GDM1 (cell line): Measurements from ENCODE around the gene CHD6.

Source experiments
- DNase-seq: peaks from one replicate; lab custom pipeline; 2025; lab: John Stamatoyannopoulos, UW

Gene CHD6

DNA sequence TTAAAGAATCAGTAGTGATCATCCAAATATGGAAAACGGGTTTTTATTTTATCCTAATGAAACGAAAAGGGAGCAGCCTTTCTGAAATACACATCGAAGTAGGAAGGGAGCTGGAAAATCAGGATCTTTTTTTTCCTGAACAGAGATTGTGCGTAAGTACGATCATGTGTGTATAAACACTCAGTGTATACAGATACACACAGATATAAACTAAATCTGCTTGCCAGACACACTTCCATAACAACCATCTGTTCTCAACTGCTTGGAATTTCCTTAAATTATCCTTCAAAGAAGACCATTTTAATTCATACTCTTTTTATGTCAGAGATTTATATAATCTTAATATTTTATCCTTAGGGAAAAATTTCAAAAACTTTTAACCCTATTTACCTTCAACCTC lies 110.7 kb downstream of the CHD6 start:
- DNase-seq = no peak

DNA sequence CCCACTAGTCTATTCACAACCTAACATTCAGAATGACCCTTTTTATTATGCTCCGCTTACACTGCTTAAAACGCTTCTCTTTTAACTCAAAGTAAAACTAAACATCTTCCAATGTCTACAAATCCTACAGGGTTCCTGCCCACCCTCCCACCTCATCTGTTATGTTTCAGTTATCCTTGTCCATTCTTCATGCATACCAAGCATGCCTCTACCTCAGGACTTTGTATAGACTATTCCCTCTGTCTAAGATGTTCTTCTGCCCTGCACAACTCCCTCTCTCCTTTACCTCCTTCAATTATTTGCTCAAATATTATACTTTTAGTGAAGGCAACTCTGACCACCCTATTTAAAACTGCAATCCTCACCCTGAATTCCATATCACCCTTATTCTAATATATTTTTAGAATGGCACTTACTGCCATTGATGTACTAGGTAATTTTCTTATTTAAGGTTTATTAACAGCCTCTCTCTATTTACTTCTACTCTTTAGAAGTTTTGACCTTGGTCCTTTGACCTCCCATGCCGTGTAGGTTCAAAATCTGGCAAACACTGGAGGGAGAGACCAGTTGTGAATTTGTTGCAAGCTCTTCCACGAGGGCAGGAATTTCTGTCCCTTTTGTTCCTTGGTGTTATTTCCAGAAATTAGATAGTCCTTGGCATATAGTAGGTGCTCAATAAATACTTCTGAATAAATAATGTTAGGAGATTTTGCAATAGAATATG lies 111.8 kb downstream of the CHD6 start:
- no peak for DNase-seq

DNA sequence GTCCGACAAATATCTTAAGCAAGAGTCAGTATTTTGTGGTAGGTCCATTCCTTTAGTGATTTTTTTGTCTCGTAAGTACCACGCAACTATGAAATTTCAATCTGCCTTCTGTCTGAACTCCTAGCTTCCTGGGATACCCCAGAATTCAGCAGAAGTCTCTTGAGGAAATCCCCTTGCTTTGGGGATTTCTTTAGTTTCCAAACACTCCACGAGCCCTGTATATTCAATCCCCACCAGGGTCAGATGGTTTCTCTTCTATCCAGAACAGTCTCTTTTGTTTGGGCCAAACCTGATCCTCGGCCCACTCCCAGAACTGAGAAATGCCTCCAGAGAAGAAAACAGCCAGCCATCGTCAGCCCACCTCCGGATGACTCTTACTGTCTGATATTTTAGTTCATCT lies 113.0 kb downstream of the CHD6 start:
- DNase-seq = no peak

DNA sequence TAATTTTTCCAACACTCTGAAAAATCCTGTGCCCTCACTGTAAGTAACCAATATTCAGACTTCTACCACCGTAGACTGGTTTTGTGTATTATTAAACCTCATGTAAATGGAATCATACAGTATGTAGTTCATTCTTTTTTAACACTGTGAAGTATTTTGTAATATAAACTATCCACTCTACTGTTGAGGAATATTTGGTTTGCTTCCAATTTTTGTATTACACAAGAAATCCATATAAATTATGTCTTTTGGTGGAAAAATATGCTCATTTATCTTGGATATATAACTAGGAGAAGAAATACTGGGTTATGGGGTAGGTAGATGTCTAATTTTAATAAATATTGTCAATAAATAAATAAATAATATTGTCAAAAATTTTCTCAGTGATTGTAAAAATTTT lies 116.8 kb downstream of the CHD6 start:
- DNase-seq = no peak

DNA sequence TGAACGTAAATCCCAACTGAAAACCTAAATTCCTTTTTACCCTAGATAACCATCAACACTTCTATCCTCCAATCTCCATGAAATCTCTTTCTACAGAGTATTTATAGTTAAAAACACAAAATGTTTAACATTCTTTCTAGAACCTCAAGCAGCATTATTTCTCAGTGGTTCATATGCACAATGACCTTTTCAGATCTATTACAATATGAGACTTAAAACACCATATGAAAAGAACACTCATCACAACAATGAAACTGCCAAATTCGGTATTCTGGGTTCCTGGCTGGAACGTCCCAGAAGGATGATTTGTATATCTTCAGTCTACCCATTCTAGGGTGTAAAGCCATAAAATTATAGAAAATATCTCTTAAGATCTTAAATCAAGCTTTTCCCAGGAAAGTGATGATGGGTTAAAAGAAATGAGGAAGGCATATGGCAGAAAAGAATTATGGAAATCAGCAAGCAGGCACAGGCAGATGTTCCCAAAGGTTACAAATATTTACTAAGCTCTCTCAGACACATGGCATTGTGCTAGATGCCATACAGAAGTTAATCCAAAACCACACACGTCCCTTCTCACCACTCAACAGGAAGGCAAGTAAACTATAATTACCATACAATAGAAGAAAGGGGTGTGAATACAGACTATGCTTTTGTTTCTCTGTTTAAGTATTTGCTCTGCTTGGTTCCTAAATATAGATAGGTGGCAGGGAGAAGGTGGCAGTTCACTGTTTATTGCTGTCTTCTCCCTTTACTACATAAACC lies 118.0 kb downstream of the CHD6 start:
- no peak for DNase-seq

DNA sequence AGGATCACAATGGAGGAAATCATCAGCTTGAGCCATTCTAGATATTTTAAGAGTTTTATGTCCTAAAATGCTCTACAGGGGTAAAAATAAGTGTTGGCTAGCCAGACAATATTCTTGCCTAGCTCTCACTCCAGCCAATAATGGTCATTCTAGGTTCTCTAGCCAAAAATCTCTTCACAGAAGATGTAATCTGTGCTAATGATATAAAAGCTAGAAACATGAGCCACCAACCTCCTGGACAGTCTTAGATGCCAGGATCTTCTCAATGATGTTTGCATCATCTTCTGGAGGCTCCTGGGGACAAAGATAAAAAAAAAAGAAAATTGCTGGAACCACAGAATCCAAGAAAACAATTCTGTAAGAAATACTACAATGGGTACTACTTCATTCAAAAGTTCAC lies 119.1 kb downstream of the CHD6 start:
- no peak for DNase-seq

DNA sequence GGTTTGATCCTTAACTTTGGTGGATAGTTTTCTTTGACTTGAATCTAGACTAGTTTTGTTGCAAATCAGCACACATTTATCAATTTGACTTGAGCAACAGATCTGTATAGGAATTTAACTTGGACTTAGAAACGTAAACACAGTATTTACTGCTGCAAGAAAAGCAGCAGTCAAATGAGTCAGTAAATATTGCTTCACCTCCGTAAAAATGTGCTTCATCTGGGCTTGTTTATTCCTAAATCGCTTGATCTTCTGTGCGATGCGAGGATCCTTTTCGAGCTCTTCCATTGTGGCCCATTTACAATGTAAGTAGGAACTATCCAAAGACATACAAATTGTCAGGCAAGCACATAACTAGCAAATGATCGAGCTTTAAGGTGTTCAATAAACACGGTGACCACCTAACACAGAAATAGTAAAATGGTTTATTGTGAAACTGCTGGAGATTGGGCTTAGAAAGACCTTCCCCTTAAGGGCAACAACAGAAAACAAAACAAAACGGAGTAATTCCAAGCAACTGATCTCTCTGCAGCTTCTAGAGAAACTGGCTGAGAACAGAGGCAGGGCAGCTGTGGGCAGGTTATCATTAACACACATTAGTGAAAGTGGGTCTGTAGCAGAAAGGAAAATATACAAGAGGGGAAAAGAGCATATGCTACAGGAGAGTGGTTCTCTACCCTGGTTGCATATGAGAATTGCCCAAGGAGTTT lies 120.8 kb downstream of the CHD6 start:
- no peak for DNase-seq

DNA sequence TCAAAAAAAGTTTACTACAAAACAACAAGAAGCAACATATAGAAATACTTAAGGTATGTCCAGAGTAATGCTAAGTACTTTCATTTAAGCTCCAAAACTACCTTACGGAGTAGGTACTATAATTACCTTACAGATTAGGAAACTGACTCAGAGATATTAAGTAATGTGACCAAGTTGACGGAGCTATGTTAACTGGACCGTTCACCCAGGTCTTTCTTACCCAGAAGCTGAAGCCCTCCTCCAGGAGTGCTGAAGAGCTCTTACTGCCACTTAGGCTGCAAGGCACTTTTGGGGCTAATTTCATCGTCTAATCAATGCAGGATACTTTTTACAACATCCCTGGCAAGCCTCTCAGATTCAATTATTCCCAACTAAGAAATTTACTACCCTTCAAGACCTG lies 123.7 kb downstream of the CHD6 start:
- DNase-seq = no peak

DNA sequence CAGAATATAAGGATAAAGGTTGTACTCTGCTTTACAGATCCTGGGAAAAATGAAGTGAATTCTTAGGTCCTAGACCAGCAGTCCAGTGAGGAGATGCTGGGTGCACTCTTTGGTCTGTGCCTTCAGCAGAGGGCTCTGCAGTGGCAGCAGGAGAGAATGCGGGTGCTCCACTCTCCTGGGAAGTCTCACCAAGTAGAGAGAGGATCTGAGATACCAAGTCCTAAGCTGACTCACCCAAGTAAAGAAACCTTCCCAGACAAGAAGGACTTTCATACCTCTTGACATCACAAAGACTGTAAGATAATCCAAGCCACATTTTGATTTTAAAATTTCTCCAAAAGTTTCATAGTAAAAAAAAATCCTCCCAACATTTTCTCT lies 134.6 kb downstream of the CHD6 start:
- no peak for DNase-seq

DNA sequence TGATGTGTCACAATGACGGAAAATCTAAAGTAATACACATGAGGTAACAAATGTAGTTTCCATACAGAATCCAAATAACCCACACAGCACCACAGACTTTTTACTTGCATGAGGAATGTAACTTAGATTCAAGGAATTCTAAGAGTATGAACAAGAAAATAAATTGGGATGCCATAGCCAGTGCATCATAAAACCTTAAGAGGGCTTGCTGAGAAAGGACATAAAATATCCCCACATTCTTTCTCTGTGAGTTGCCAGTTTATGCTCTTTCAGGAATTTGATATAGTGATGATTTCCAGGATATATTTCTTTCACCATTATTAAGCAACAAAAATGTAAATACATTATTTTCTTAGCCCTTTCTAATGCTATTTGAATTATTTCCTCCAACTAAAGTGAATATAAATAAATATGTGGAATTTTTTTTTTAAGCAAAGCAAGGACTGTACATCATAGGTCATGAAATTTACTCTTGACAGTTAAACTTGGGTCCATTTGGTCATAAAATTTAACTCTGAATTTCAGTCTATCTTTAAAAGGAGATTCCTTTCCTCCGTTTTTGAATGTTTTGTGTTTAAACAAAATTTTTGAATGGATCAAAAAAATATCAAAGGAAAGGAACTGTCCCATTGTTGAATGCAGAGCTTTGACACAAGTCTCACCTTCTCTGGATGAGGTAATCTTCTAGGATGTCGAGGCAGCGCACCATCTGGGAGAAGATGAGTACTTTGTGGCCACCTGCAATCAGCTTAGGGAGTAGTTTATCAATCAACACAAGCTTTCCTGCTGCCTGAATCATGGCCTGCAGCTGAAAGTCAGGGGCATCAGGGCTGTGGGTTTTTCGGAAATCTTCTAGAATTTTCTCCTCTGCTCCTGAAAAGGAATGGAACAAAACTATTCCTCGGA lies 135.3 kb downstream of the CHD6 start:
- DNase-seq = no peak

DNA sequence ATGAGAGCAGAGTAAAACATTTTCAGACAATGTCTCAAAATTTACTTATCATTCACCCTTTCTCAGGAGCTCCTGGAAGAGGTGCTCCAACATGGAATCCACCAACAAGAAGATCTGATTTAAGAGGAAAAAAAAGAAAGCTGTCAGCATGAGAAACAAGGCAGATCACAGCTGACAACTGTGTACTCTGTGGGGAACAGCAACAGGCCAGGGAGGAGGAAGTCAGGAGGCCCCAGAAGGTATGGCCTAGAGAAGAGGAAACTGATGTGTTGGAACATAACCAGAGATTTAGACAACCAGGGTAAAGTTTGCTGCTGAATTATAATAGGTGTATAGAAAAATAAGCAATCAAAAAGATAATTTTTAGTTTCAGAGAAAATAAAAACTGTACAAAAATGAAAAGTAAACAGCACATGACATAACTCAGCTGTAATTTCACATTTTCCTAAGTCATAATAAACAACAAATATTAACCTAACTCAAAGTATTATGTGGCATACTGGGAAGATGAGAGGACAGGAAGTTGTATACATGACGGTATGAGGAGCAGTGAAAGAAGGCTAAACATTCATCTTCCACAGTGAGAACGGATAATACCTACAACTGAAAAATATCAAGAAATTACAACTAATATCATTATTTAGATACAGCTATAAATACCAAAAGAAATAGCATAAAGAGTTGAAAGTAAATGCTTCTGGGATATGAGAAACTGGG lies 138.0 kb downstream of the CHD6 start:
- DNase-seq = peak; percentile 10

DNA sequence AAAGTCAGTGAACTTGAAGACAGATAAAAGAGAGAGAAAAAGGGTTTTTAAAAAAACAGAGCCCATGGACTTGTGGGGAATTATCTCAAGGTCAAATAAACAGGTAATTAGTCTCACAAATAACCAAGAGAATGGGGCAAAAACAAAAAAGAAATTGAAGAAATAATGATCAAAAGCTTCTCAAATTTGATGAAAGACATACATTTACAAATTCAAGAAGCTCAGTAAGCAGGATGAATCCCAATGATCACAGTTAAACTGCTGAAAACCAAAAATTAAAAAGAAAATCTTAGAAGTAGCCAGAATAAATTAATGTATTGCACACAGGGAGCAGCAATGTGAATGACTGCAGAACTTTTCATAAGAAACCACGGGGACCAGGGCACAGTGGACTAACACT lies 139.1 kb downstream of the CHD6 start:
- DNase-seq = no peak

DNA sequence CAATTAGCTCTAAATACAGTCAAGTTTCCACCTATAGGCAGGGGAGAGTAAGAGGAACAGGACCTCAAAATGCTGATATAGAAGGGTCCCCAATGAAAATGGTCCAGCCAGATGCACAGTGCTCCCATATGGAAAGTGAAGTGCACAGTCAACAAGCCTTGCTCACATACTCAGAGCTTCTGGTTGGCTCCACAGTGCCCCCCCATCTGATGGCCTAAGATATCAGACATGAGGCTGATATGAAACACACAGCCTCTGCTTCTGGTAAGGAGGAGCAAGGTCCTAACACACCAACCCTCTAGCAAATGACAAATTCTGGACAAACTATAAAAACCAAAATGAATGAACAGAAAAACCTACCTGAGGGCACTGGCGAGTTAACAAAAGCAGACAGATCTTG lies 140.2 kb downstream of the CHD6 start:
- no peak for DNase-seq

DNA sequence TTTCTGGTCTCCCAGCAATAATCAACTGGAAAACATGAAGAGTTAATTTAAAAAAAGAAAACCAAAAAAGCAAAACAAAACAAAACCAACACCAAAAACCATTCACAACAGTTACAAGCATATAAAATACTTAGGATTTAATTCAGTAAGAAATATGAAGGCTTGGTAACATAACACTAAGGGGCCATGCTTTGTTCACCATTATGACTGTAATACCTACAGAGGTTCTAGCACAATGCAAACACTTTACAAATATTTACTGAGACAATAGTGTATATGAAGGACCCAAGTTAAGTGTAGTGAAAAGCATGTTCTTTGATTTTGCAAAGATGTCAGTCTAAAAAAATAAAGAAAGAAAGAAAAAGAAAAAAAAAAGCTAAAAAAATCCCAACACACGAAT lies 141.7 kb downstream of the CHD6 start:
- no peak for DNase-seq

DNA sequence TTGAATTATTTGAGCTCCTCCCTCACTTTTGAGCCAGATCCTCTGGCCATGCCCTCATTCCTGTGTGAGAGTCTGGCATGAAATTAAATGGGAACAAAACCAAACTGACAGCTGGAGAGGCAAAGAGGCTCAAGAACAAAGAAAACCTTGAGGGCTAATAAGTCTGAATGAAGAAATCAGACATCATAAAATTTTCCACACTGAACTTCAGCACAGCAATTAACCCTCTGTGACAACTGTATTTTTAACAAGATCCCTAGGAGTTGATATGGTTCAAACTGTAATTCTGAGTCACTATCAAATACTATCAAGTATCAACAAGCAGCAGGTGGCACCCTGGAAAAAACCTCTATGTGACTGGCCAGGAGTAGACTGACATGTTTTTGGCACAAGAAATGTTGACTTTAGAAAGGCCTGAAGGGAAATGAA lies 142.2 kb downstream of the CHD6 start:
- no peak for DNase-seq

DNA sequence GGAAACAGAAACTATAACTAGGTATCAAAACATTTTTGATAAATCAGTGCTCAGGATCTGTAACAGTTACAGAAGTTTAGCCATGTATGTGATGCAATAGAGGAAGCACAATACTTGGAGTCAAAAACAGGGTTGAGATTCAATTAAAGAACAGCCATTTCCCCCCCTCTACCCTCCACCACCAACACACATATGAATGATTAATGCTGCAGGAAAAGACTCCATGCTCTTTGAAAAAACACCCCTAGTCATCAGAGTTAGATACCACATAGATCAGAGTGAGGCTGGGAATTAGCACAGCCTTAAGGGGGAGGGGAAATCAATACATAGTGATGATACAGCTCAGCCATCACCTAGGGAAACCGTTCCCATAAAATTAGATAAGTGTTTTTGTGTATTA lies 142.7 kb downstream of the CHD6 start:
- DNase-seq = no peak

DNA sequence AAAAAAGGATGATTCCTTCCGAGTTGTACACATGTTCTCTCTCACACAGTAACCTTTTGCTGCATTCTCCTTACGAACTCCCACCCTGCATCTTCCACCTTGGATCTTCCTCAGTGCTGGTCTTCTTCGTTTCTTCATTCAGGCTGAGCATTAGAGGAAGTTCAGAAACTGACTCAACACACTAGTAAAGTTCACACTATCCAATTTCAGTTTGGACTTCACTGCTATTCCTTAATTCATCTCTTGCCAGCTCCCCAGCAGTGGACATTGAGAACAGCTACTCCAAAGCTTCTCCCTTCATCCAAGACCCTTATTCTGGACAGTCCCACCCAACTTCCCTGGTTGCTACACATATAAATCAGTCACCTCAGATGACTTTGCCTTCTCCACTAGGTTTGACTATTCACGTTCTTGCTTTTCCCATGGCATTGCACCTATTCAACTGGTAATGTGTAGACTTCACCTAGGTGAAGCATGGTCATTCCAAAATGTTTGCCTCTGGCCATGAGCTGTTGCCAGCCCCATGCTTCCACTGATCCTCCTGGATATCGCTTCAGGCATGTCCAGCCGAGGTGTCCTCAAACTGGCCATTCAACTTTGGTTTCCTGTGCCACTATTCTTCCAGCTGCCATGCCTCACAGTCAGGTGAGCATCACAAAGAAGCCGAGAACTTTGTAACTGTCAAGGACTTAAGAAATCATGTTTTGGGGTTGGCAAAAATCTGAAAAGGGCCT lies 147.6 kb downstream of the CHD6 start:
- no peak for DNase-seq

DNA sequence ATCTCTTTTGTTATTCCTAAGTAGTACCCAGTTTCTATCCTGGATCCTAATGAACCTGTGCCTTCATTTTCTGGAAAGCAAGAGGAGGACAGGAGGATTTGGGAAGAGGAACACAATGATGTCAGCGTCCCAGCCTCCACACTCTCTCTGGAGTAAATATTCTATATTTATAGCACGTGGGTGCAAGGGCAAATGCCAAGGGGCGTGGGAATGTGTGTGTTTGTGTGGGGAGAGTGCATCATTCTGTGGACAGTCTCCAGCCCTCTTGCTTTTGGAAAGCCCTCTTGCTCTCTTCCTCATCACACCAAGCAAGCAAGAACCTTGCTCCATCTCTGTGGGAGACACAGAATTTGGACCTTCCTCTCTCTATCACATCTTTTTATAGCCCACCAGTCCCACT lies 148.3 kb downstream of the CHD6 start:
- DNase-seq = no peak

DNA sequence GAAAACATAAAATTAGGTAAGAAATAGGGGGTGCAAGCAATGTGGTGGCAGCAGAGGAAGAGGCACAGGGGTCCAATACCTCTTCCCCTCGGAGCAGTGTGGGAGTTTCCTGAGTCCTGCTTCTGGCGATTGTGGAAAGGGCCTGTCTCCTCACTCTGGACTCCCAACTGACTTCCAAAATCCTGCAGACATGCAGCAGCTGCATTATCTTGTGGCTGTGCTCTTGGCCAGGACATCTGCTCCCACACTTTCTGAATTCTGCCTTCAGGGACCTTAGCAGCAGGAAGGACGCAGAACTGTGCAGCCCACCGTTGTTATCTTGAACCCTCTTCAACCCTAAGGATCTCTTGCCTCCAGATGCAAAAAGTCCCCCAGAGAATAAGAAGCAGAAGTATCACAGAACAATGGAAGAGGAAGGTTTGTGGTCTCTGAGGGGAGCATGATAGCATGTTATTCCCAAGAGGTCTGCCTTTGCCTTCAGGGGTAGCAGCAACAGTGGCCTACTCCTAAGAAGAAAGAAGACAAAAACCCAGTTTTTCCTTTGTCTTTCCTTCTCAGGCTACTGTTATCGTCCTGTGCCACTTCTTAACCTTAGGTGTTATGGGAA lies 149.1 kb downstream of the CHD6 start:
- no peak for DNase-seq

DNA sequence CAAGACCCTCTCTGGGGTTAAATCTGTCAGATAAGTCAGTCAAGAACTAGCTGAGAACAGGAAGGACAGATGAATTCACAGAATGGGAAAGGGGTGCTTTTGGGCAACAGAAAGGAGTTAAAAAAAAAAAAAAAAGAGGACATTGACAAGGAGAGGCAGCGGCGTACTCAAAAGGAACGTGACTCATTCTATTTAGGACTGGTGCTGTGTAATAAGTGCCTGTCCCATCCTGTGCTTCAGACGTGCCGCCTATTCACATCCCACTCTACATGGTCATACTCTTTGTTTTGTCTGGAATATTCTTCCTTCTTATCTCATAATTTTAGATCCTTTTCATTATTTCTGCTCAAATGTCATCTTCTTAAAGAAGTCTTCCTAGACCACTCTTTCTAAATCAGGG lies 150.5 kb downstream of the CHD6 start:
- DNase-seq = no peak
